Small intestine (tissue), 7 donors: ENCODE data around the gene ADPRS. TPM values are rescaled to one million over a fixed set of nuclear protein-coding genes. Genes with fewer than 3 reads are reported as not detected.

ENCODE experiments used
- DNase-seq, 2 donors: peaks; one replicate each; pipeline versions ENCODE4 v3.0.0 to v3.0.0-alpha.2; 2013
- FAIRE-seq: peaks from 2 replicates; lab custom pipeline; 2012; peaks lifted over from hg19 to GRCh38; lab: Jason Lieb, UNC
- H3K27ac ChIP-seq, 3 donors: one replicate each; pipeline ENCODE4 v1.5.1; 2013; ENCODE audit warnings: low read length in 2 of 3, mild to moderate bottlenecking in 2 of 3, control low read depth in 1 of 3, inconsistent platforms in 1 of 3, low read depth in 1 of 3, moderate library complexity in 1 of 3
- H3K27me3 ChIP-seq, 3 donors: one replicate each; pipeline ENCODE4 v1.6.1; 2013; ENCODE audit warnings: low read length in 3 of 3, inconsistent platforms in 1 of 3; ENCODE audit not compliant: control insufficient read depth in 3 of 3, insufficient read depth in 3 of 3
- H3K36me3 ChIP-seq, 3 donors: one replicate each; pipeline ENCODE4 v1.6.1; 2013; ENCODE audit warnings: low read length in 3 of 3, inconsistent platforms in 1 of 3, low read depth in 1 of 3, mild to moderate bottlenecking in 1 of 3, moderate library complexity in 1 of 3; ENCODE audit not compliant: control insufficient read depth in 3 of 3, insufficient read depth in 2 of 3
- H3K4me1 ChIP-seq, 3 donors: one replicate each; pipeline ENCODE4 v1.6.1; 2013; ENCODE audit warnings: low read length in 2 of 3, inconsistent platforms in 1 of 3, low read depth in 1 of 3, mild to moderate bottlenecking in 1 of 3, moderate library complexity in 1 of 3; ENCODE audit not compliant: control insufficient read depth in 3 of 3, insufficient read depth in 2 of 3
- H3K4me3 ChIP-seq, 3 donors: one replicate each; pipeline ENCODE4 v1.5.1; 2013; ENCODE audit warnings: low read length in 3 of 3, control low read depth in 1 of 3, inconsistent platforms in 1 of 3, low read depth in 1 of 3, mild to moderate bottlenecking in 1 of 3, moderate library complexity in 1 of 3
- H3K9me3 ChIP-seq, 2 donors: one replicate each; pipeline ENCODE4 v1.6.1; 2013; ENCODE audit warnings: low read depth in 1 of 2, low read length in 1 of 2; ENCODE audit not compliant: control insufficient read depth in 2 of 2, insufficient read depth in 1 of 2
- WGBS, 3 donors: extraction: QIAGEN DNeasy Blood & Tissue Kit; methylation state at CpG; one replicate each; pipeline ENCODE4 v1.1.7; 2013; 5-methylcytosine and 5-hydroxymethylcytosine counted together
- polyA plus RNA-seq, 4 donors: library from polyadenylated mRNA; stranded (reverse) in 3 of 4; unstranded in 1 of 4; fragments of 200-250 nt in 3 of 4; fragments of 120-200 nt in 1 of 4; gene quantifications; one replicate each; pipeline versions ENCODE4 v1.2.1 to v1.2.3, GENCODE V29; 2013
- donor health status: healthy with polysubstance abuse.
- donor health status: control.
- donor health status: control.
- donor health status: Bipolar disorder and iron deficiency.
- donor health status: healthy.

Gene ADPRS
- polyA plus RNA-seq, 4 donors, result 24.2 to 38.4 (median 33.4) TPM

DNA sequence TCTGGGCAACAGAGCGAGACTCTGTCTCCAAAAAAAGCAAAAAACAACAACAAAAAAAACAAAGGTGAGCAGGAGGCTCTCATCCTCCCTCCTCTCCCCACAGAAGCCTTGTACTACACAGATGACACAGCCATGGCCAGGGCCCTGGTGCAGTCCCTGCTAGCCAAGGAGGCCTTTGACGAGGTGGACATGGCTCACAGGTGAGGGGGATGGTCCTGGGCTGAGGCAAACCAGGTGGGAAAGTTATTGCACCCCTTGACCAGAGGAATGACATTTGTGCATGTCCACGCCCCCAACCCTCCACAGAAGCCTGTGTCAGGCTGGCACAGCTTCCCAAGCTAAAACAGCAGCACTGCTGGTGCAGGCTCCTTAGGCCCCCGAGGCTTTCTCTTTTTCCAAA lies 2.4 kb downstream of the ADPRS start:
- Histone ChIP-seq H3K27me3 (no peaks in the 10 kb centered on the region), H3K4me3 (no peak overlapping the region), H3K9me3 (no peaks in the 10 kb centered on the region), H3K36me3 (peaks cover 9 to 56% (median 14%) of the 10 kb centered on the region in 3 donors), H3K27ac (no peak overlapping the region), H3K4me1 (peaks cover 0 to 13% (median 4%) of the 10 kb centered on the region in 3 donors)
- FAIRE-seq (no peak), DNase-seq (no peak)
- 90 to 92% (median 91%) methylated on average over 4 of the region's 4 CpGs for WGBS, 3 donors

DNA sequence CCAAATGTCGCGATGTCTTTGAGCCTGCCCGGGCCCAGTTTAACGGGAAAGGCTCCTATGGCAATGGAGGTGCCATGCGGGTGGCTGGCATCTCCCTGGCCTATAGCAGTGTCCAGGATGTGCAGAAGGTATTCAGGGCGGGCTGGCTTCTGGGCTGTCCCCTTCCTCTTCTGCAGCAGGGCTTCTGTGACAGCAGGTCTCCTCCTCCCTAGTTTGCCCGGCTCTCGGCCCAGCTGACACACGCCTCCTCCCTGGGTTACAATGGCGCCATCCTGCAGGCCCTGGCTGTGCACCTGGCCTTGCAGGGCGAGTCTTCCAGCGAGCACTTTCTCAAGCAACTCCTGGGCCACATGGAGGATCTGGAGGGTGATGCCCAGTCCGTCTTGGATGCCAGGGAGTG lies 3.0 kb downstream of the ADPRS start:
- DNase-seq, result no peak
- 93 to 94% (median 93%) methylated on average over 13 of the region's 13 CpGs for WGBS, 3 donors
- no peak overlapping the region for H3K27ac ChIP-seq

DNA sequence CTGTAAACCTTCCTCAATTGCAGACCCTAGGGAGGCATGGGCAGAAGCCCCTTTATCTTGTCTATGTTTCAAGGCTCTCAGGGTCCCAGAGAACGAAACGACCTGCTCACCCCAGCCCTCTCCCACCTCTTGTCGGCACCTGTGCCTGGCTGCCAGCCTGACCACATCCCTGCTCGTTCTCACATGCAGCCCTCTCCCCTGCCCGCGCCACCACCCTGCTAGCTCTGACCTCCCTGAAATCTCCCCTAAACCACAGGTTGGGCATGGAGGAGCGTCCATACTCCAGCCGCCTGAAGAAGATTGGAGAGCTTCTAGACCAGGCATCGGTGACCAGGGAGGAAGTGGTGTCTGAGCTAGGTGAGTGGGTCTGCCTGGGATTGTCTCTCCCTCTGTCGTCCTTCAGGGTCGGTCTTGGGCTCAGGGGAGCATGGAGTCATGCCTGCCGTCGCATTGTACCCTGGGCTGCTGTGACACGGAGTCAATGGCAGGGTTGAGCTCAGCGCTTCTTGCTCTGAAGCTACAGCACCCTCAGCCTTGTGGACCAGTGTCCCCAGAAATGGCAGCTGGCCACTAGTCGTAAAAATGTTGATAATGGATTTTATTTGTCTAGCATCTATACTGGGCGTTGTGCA lies 3.6 kb downstream of the ADPRS start:
- Histone ChIP-seq H3K27me3 (no peaks in the 10 kb centered on the region), H3K9me3 (no peaks in the 10 kb centered on the region), H3K27ac (no peak overlapping the region), H3K4me1 (peaks cover 0 to 13% (median 4%) of the 10 kb centered on the region in 3 donors), H3K4me3 (no peak overlapping the region), H3K36me3 (peaks cover 9 to 62% (median 14%) of the 10 kb centered on the region in 3 donors)
- FAIRE-seq (no peak), DNase-seq (no peak)
- 88 to 94% (median 92%) methylated on average over 17 of the region's 17 CpGs for WGBS, 3 donors

More for the DNA sequence above, 3.0 kb downstream of the ADPRS start:
- H3K36me3 ChIP-seq, result peaks cover 9 to 62% (median 14%) of the 10 kb centered on the region in 3 donors
- H3K4me1 ChIP-seq, result peaks cover 0 to 13% (median 4%) of the 10 kb centered on the region in 3 donors
- no peak overlapping the region for H3K4me3 ChIP-seq
- no peak for FAIRE-seq
- H3K27me3 ChIP-seq, result no peaks in the 10 kb centered on the region
- no peaks in the 10 kb centered on the region for H3K9me3 ChIP-seq

DNA sequence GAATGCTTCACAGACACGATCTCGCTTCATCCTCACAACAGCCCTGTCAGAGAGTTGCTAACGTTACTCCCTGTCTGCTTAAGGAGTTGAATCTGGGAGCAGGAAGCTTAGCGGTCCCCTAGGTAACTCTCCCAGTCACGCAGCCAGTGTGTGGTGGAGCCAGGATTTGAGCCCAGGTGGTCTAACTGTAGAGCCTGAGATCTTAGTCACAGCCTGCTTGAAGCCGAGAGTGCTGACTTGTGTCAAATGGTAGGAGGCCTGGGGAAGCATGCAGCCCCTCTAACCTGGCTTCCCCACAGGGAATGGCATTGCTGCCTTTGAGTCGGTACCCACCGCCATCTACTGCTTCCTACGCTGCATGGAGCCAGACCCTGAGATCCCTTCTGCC lies 4.1 kb downstream of the ADPRS start:
- Histone ChIP-seq H3K4me1 (peaks cover 0 to 13% (median 4%) of the 10 kb centered on the region in 3 donors), H3K27ac (no peak overlapping the region), H3K4me3 (no peak overlapping the region), H3K9me3 (no peaks in the 10 kb centered on the region), H3K36me3 (peaks cover 9 to 65% (median 14%) of the 10 kb centered on the region in 3 donors), H3K27me3 (no peaks in the 10 kb centered on the region)
- FAIRE-seq (no peak), DNase-seq (no peak)
- 91 to 93% (median 91%) methylated on average over 9 of the region's 9 CpGs for WGBS, 3 donors

DNA sequence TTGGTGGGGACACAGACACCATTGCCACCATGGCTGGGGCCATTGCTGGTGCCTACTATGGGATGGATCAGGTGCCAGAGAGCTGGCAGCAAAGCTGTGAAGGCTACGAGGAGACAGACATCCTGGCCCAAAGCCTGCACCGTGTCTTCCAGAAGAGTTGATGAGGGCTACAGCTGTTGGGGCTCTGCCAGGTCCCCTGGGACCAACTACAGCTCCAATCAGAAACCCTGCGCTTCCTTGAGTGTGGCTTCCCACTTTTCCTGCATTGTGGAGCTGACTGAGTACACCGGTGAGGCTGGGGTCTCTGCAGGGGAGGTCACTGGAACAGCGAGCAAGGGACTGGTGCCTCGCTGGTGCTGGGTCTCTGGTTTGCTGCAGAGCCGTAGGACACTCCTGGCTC lies 4.5 kb downstream of the ADPRS start:
- peaks cover 9 to 65% (median 14%) of the 10 kb centered on the region in 3 donors for H3K36me3 ChIP-seq
- peaks cover 0 to 13% (median 3%) of the 10 kb centered on the region in 3 donors for H3K4me1 ChIP-seq
- no peak for FAIRE-seq
- no peak for DNase-seq
- H3K27me3 ChIP-seq, result no peaks in the 10 kb centered on the region
- WGBS, 3 donors, result 85 to 90% (median 88%) methylated on average over 7 of the region's 7 CpGs
- H3K9me3 ChIP-seq, result no peaks in the 10 kb centered on the region
- H3K4me3 ChIP-seq, result no peak overlapping the region
- H3K27ac ChIP-seq, result no peak overlapping the region

DNA sequence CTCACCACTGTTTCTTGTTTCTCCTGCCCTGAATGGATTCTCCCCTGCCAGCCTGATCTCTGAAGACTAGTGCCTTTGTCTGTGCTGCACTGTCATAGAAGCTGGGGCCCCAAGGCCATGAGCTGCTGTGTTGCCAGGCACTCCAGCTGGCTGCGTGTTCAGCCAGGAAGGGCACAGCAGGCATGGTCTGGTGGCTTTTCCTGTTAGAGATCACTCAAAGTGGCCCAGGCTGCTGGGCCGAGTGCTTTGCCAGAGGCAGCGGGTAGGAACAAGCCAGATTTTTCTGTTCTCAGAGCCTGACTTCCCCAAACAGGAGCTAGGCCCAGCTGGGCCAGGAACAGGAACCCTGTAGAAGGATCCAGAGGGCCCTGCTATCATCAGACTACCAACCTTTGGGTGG lies 5.2 kb downstream of the ADPRS start:
- no peaks in the 10 kb centered on the region for H3K9me3 ChIP-seq
- 88 to 95% (median 91%) methylated on average over 3 of the region's 3 CpGs for WGBS, 3 donors
- DNase-seq (no peak), FAIRE-seq (no peak)
- no peaks in the 10 kb centered on the region for H3K27me3 ChIP-seq
- no peak overlapping the region for H3K4me3 ChIP-seq
- peaks cover 0 to 14% (median 2%) of the 10 kb centered on the region in 3 donors for H3K4me1 ChIP-seq
- no peak overlapping the region for H3K27ac ChIP-seq
- peaks cover 9 to 65% (median 14%) of the 10 kb centered on the region in 3 donors for H3K36me3 ChIP-seq

DNA sequence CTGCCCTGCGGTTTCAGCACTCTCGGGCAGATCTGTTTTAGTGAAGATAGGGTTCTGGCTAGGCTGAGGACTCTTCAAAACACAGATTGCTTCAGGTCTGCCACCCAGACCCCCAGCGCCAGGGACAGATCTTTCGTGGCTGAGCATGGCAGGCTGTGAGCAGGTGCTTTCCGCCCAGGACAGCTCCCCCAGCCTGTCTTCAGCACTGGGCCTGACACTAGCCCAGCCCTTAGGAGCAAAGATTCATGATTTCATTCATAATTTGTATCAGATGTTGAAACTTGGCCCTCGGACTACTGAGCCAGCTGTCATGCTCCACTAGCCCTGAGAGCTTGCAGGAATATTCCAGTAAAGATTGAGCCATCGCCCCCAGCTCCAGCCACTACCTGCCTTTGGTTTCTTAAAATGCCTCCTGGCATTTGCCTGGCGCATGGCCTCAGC lies 5.9 kb downstream of the ADPRS start:
- Histone ChIP-seq H3K4me3 (no peak overlapping the region), H3K36me3 (peaks cover 9 to 65% (median 14%) of the 10 kb centered on the region in 3 donors), H3K9me3 (no peaks in the 10 kb centered on the region), H3K4me1 (peaks cover 0 to 21% (median under 1%) of the 10 kb centered on the region in 3 donors), H3K27ac (no peak overlapping the region), H3K27me3 (no peaks in the 10 kb centered on the region)
- DNase-seq (no peak), FAIRE-seq (no peak)
- 88 to 96% (median 92%) methylated on average over 8 of the region's 8 CpGs for WGBS, 3 donors

DNA sequence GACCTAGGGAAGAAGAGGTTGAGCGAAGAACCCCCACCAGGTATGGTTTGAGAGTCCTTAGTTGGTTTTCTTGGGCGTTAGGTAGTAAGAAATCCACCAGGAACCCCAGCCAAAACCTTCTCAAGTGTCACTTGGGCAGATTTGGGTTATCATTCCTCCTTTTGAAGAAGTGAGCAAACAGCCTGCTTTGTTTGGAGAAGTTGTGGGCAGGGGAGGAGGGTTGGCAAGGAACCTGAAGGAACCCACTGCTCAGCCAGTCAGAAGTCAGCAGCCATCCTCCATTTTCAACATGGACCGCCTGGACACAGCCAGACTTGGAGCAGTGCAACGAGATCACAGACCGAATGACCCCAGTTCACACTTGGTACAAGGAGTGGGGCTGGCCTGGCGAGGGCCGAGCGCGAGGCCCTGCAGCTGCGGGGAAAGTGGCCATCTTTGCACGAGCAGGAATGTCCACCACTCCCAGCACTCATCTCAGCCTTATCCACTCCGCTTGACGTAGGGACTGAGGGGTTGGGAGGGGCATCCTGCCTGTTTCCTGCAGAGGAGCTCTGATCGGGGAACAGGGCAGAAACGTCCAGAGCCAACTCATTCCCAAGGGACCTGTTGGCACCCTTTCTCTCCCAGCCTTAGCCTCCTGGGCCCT lies 7.2 kb downstream of the ADPRS start:
- no peak for DNase-seq
- WGBS, 3 donors, result 66 to 82% (median 80%) methylated on average over 15 of the region's 15 CpGs
- no peak for FAIRE-seq
- Histone ChIP-seq H3K27ac (no peak overlapping the region), H3K27me3 (no peaks in the 10 kb centered on the region), H3K9me3 (no peaks in the 10 kb centered on the region), H3K4me1 (peaks cover 0 to 18% (median 0%) of the 10 kb centered on the region in 3 donors), H3K4me3 (no peak overlapping the region), H3K36me3 (peaks cover 9 to 60% (median 14%) of the 10 kb centered on the region in 3 donors)
